ENCODE data around the gene MYO1B. TPM values are rescaled to one million over a fixed set of nuclear protein-coding genes. Genes with fewer than 3 reads are reported as not detected.

The MYO1B gene
- total and polyA plus RNA-seq, 2 of the 4 experiments (the other 2 are of a cell fraction) = 57.2 to 116 TPM

GRCh38 chr2:191206613-191207471 is 38.4 kb upstream of the MYO1B start:
- Histone ChIP-seq H3K9ac (ENCODE audit: low read depth, low read length) (no peak overlapping the region), H3K36me3 (ENCODE audit: control insufficient read depth, insufficient read depth, low read length) (no peaks in the 10 kb centered on the region), H4K91ac (ENCODE audit: insufficient read depth, low read depth, low read length) (peak overlapping the region; percentile 54), H2BK5ac (ENCODE audit: low read depth, low read length, poor library complexity, severe bottlenecking) (no peak overlapping the region), H3K4ac (ENCODE audit: low read depth, low read length) (peak overlapping the region; percentile 71), H4K5ac (ENCODE audit: low read depth, low read length) (peak overlapping the region; percentile 45), H3K4me1 (ENCODE audit: control insufficient read depth, insufficient read depth, low read length) (peaks cover 9% of the 10 kb centered on the region), H2BK20ac (ENCODE audit: low read depth, low read length) (peak overlapping the region; percentile 63; the same call in 1 of the 2 replicates), H3K27ac (ENCODE audit: insufficient read depth, low read length) (no peak overlapping the region), H3K9me3 (ENCODE audit: control insufficient read depth, insufficient read depth, low read length) (peaks cover 5% of the 10 kb centered on the region; the same call in 1 of the 2 replicates), H3K4me2 (ENCODE audit: low read depth, low read length) (no peak overlapping the region), H2AK9ac (replicated peaks; ENCODE audit: low read depth, low read length, poor library complexity) (no peak overlapping the region), H2BK120ac (ENCODE audit: low read depth, low read length) (peak overlapping the region; percentile 53), H3K56ac (ENCODE audit: extremely low read depth, insufficient read depth, low read length) (no peak overlapping the region), H3K79me1 (ENCODE audit: low read depth in 1 of 2, low read length in 2 of 2) (no peaks in the 10 kb centered on the region), H4K20me1 (ENCODE audit: insufficient read depth, low read length) (no peaks in the 10 kb centered on the region), H4K8ac (ENCODE audit: low read depth in 2 of 2, low read length in 2 of 2) (peak overlapping the region; percentile 1 to 22; a peak in 2 of 4 replicates), H2AFZ (replicated peaks; ENCODE audit: low read length, poor library complexity) (peak overlapping the region; percentile 25), H3K14ac (replicated peaks; ENCODE audit: low read depth, low read length) (no peak overlapping the region; the same call in none of the 2 replicates), H3K18ac (ENCODE audit: low read depth, low read length) (peak overlapping the region; percentile 24; the same call in 1 of the 2 replicates), H3K27me3 (ENCODE audit: control insufficient read depth, insufficient read depth, low read length) (no peaks in the 10 kb centered on the region), H3K23ac (ENCODE audit: low read depth, low read length) (no peak overlapping the region), H3K9me1 (ENCODE audit: insufficient read depth, low read length) (peaks cover 4% of the 10 kb centered on the region; the same call in 1 of the 2 replicates), H2BK15ac (ENCODE audit: low read depth, low read length) (peak overlapping the region; percentile 87; the same call in 2 of the 3 replicates), H3K4me3 (ENCODE audit: insufficient read depth, low read depth, low read length) (no peak overlapping the region), H2AK5ac (ENCODE audit: low read depth, low read length) (peak overlapping the region; percentile 50)
- DNase-seq (peak; percentile 17), ATAC-seq (ENCODE audit: low read depth) (no peak)
- CTCF ChIA-PET = interaction anchor here (1.5 kb wide), 2 partner anchors 12 to 294 kb away, joined by 4 to 6 read pairs; no protein-coding TSS in a partner anchor
- dilution Hi-C loops (cut with HindIII; ENCODE audit: low sequenced_read_pairs, unreplicated experiment) = no loop called here
- intact Hi-C loops (cut with micrococcal nuclease) = no loop called here
- POLR2A ChIA-PET (ENCODE audit: unreplicated experiment) = no interaction called here
- in situ Hi-C loops (cut with MboI; ENCODE audit: low sequenced_read_pairs) = no loop called here
- no peak for TF ChIP-seq CHD1 (IDR thresholded peaks at IDR 0.05; ENCODE audit: low read depth, low read length)
- TF ChIP-seq RCOR1 (IDR thresholded peaks at IDR 0.05; ENCODE audit: insufficient replicate concordance, low read length) = no peak
- no peak for TF ChIP-seq CTCF (conservative IDR thresholded peaks at IDR 0.05; ENCODE audit: low read depth, low read length)
- no peak for TF ChIP-seq USF2 (IDR thresholded peaks at IDR 0.05; ENCODE audit: low read depth, low read length)
- no peak for TF ChIP-seq RFX5 (IDR thresholded peaks at IDR 0.05; ENCODE audit: low read depth, low read length)
- no peak for TF ChIP-seq SMC3 (IDR thresholded peaks at IDR 0.05; ENCODE audit: low read depth, low read length)
- TF ChIP-seq NFE2L2 (IDR thresholded peaks at IDR 0.05; ENCODE audit: low read depth, low read length) = no peak
- no peak for TF ChIP-seq ELK1 (IDR thresholded peaks at IDR 0.05; ENCODE audit: borderline replicate concordance, low read depth, low read length)
- no peak for TF ChIP-seq FOS (IDR thresholded peaks at IDR 0.05; ENCODE audit: low read depth, low read length)
- no peak for TF ChIP-seq CEBPB (IDR thresholded peaks at IDR 0.05; ENCODE audit: low read depth, low read length)
- TF ChIP-seq MAZ (IDR thresholded peaks at IDR 0.05; ENCODE audit: borderline replicate concordance, low read depth, low read length) = no peak
- TF ChIP-seq POLR2A (IDR thresholded peaks at IDR 0.05; ENCODE audit: low read depth, low read length) = no peak
- 73% methylated on average over 5 of the region's 13 CpGs; no CpG with 5 or more reads in 1 of the 2 experiments for WGBS, 2 experiments (ENCODE audit: extremely low coverage in 2 of 2, insufficient read length in 1 of 2)
- no TSS peak for BruUV-seq (replicated peaks)

Measured in IMR-90 (cell line).